Raji (cell line): ENCODE measurements around the gene ASRGL1.

Experiments
- POLR2A ChIP-seq: IDR thresholded peaks from 2 replicates; pipeline ENCODE4 v1.6.1; 2011; ENCODE audit warnings: low read depth, low read length, control low read depth; ENCODE audit not compliant: insufficient read depth

The ASRGL1 gene

DNA sequence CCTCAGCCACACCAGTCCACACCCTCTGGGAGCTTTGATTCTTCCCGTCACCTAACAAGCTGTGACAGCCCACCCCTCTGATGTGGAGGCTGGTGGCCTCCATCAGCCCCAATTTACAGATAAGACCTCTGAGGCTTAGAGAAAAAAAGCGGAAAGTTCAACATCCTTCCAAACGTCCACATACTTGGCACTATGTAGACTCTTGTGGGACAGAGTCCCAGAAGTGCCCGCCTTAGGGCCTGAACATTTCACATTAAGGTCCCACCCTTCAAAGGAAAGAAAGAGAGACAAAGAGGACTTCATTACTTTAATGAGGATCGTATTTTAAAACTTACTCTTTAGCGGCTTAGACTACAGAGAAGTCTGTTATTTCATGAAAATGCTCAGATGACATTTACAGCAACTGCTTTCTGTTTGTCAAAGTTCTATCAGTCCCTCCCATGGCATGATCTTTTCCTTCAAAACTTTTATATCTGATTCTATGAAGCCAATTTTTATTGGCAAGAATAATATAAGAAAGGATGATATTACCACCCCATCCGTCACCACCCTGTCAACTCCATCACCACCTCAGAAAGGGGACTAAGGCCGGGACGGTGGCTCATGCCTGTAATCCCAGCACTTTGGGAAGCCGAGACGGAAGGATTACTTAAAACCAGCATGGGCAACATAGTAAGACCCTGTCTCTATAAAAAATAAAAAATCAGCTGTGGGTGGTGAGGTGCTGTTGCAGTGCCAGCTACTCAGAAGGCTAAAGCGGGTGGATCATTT, 65.9 kb downstream of the ASRGL1 start:
- no peak for TF ChIP-seq POLR2A

DNA sequence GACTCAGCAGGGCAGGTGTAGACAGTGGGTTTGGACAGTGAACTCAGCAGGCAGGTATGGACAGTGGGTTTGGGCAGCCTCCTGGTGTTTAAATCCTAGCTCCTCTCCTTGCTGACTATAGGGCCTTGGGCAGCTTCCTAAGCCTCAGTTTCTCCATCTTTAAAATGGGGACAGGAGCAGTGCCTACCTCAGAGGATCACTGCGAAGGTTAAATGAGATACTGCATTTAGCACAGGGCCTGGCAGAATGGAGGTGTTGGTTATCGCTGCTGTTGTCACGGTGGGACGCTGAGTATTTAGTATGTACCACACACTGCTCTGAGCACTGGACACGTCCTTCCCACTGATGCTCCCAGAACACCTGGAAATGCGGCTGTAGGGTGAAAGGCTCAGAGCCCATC, 67.2 kb downstream of the ASRGL1 start:
- TF ChIP-seq POLR2A: no peak

DNA sequence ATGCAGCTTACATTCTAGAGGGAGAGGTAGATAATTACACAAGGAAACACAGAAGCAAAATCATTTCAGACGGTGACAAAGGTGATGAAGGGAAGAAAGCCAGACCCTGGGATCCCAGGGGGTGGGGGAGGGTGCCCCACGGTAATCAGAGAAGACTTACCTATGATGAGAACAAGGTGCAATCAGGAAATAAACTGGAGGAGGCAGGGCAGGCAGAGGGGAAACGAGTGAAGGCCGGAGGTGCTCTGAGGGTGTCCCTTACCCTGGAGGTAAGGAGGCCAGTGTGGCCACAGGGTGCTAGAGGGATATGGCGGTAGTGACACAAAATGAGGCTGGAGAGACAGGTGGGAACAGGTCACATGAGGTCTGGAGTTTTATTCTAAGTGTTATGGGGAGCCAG, 67.7 kb downstream of the ASRGL1 start:
- TF ChIP-seq POLR2A: no peak

DNA sequence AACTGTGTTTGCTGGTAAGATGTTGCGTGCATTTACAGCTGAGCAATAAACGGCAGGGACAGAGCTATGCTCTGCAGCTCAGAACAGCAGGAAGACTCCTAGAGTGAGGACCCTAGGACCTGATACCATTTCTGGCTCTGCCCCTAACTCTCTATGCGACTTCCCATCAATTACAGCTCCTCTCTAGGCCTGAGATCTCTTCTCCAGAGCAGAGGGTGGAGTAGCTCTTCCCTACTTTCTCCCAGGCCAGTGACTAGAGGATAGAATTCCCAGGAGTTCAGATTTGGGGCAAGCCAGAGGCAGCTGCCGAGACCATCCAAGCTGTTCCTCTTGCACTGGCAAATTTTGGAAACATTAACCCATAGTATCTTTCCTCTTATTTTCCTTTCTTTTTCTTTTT, 68.8 kb downstream of the ASRGL1 start:
- no peak for TF ChIP-seq POLR2A

DNA sequence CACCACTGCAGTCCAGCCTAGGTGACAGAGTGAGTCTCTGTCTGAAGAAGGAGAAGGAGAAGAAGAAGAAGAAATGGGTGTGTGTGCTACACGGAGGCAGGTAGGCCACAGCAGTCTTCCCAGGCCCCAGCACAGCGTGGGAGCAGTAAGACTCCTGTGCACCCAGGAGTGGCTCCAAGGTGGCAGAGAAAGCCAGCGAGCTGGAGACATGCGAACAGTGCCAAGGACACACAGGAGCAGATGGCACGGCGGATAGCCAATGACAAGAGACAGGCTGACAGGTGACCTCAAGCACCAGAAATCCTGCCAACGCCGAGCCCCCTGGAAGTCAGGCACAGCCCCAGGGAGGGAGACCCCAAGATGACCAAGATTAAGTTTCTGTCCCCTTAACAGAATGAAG, 72.6 kb downstream of the ASRGL1 start:
- no peak for TF ChIP-seq POLR2A

DNA sequence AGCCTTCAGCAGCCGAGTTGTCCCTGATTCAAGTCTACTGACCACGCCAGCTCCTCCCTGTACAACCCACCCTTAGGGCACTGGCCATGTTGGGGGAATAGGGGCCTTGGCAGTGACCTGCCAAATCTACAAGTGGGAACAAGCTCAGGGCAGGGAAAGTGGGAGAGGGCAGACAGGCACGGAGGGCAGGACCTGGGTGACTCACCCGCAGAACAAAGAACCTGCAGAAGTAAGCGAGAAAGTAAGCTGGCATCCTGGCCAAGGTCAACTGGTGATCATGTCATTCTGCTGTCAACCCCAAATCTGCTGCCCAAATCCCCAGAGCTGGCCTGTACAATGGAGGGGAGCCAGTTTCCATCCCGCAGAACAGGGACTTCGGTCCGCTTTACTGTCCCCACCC, 73.7 kb downstream of the ASRGL1 start:
- TF ChIP-seq POLR2A: no peak

DNA sequence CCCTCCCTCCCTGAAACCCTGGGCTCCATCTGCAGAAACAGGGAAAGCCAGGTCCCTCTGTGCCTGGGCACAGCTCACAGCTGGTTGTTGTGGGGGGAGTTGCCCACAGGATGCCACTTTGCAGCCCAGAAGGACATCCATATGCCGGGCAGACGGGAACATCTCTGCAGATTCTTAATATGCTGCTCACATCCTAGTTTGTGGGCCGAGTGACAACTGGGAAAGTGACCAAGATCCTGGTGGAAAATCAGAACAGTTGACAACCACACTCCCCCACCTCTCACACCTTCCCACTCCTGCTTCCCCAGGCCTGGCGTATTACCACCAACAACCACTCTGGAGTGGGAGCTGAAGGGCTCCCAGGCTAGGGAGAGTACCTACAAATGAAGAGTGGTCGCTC, 74.3 kb downstream of the ASRGL1 start:
- no peak for TF ChIP-seq POLR2A

DNA sequence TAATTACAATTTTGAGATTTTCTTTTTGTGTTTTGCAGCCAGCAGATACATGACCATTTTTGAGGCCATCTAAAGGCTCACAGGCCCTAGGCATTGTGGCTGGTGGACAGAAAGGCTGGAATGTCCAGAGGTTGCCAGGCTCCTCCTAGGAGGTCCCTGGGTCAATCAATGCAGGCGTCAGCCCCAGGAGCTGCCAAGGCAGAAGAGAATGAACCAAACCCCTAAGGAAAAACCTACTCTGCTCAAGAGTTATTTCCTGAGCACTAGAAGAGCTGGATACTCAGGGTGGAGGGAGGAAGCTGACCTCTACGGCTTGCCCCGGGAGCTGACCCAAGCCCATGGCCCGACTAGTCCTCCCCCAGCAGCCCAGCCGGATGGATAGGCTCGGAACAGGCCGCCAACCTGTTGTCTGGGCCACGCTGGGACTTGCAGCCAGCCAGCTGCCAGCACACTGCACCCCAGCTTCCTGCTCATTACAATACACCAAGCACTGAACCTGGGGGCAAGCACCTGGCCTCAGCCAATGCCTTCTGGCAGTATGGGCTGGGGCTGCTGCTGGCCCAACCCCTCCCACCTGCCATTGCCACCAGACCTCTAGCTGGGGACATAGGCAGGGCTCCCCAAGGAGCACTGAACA, 75.9 kb downstream of the ASRGL1 start:
- no peak for TF ChIP-seq POLR2A

DNA sequence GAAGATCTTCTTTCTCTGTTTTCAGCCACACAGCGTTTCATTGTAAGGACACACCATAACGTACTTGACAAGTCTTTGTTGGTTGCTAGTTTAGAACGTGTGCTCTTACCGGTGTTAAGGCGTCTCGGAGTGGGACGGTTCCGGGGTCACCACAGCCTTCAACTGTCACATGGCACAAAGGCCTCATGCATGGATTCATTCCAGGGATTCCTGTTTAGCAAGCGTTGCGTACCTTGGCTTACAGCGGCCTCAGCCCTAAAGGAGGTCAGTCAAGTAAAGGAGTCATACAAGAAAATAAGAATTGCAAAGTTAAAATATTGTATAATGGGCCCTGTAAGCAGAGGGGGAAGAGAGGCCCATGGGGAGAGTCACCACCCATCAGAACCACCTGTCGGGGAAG, 79.3 kb downstream of the ASRGL1 start:
- no peak for TF ChIP-seq POLR2A

DNA sequence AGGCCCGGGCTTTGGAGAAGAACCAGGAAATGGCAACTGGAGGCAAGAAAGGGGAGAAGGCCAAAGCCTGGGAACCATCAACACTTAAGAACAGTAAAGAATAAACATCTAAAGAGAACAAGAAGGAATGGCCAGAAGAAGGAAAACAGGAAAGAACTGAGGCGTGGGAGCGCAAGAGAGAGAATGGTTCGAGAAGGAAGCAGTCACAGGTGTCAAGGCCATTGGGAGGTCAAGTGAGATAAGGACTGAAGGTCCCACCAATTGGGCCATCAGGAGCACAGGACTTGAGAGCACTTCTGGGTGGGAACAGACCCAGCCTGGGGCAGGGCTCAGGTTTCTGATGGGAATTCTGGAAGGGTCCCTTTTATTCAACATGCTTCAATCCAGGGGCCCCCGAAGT, 80.9 kb downstream of the ASRGL1 start:
- no peak for TF ChIP-seq POLR2A

DNA sequence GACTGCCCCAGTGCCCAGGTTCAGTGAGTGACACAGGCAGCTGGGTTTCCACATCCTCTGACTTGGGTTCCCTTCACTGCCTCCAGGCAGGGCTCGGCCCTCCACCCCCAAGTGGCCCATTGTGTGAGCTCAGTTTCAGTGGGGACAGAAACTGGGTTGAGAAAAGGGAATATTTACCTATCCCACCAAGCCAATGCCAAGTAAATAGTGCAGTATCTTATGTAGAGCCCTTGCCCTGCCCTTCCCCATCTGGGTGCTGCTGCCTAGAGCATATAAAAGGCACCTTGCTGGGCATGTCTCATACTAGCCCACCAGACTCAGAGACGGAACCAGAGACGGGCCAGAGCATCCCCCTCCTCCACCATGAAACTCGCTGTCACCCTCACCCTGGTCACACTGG, 81.5 kb downstream of the ASRGL1 start, which contains the start of gene SCGB1A1:
Gene SCGB1A1 (plus strand): TSS at position 301 of the 400 bp plus-strand sequence. CDS start 63 bp downstream, at position 364.
- no peak for TF ChIP-seq POLR2A

DNA sequence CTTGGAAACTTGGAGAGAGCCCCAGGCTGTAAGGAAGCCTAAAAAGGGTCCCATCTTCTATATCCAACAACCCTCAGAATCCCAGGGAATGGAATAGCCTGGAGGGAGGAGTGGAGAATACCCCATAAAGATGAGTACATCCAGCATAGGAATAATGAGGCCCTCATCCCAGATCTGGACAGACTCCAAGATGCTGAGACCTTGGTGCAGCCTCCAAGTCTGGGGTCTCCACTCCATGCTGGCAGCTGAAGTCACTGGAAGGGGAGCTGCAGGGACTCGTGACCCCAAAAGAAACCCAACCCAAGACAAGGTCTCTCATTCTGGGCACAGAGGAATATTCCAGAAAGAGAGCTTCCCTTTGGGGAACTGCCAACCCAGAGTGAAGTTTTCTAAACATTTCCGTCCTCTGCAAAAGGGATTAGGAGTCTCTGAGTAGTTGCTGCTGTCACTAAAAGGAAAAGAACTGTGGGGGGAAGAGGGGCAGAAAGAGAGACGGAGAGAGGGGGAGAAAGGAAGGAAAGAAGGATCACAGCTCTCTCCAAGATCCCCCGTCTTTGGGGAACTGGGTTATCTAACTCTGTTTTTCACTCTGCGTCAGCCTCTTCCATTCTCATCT, 82.2 kb downstream of the ASRGL1 start:
- TF ChIP-seq POLR2A: no peak

DNA sequence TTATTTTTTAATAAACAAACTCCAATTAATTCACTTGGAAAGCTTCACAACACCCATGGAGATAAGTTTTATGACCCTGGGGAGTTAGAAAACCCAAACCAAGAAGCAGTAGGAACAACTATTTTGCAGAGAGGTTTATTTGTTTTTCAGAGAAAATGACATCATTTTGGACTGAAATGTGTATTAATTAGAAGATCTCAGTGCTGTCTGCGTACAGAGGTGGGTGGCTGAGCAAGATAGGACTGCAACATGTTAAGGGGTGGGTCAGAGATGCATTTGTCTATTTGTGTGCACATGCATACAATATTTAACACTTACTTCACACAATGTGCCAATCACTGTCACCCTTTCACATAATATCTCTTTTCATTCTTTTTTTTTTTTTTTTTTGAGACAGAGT, 82.7 kb downstream of the ASRGL1 start:
- TF ChIP-seq POLR2A: no peak

DNA sequence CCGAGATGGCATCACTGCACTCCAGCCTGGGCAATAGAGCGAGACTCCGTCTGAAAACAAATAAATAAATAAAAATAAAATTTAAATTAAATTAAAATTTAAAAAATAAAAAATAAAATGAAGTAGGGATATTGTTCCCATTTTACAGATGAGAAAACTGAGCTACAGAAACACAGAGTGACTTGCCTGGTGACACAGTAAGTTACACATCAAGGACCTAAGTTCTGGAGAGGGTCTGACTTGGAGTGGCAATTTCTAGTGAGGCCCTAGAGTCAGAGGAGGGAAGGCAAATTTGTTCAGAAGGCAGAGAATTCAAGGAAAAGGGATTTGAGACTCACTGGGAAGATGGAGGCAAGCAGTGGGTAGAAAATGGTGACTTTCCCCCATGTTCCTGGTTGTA, 83.6 kb downstream of the ASRGL1 start:
- TF ChIP-seq POLR2A: no peak

DNA sequence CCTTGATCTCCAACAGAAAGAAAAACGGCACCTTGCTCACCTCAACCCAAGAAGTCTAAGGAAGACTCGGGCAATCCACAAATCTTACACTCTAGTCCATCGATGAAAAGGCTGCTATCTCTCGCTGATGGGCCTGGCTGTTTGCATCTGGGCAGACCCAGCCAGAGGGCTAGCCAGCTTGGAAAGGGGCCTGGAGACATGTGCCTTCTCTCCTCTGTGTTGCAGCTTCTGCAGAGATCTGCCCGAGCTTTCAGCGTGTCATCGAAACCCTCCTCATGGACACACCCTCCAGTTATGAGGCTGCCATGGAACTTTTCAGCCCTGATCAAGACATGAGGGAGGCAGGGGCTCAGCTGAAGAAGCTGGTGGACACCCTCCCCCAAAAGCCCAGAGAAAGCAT, 84.7 kb downstream of the ASRGL1 start:
- TF ChIP-seq POLR2A: no peak

DNA sequence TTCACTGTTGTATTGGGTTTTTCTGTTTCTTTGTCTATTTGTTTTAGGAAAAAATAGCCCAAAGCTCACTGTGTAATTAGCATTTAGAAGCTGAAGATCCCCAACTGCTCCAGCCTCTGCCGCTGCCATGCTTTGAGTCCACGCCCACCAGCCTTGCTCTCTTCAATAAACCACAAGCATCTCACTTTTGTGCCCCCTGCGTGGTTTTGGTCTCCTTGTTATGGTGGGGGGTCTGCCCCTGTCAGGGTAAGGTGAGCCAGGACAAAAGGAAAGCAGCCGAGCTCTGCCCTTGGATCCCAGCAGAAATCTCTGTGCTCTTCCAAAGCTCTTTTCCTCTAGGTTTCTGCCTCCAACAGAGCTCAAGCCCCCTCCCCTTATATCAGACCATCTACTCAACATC, 85.8 kb downstream of the ASRGL1 start:
- no peak for TF ChIP-seq POLR2A

DNA sequence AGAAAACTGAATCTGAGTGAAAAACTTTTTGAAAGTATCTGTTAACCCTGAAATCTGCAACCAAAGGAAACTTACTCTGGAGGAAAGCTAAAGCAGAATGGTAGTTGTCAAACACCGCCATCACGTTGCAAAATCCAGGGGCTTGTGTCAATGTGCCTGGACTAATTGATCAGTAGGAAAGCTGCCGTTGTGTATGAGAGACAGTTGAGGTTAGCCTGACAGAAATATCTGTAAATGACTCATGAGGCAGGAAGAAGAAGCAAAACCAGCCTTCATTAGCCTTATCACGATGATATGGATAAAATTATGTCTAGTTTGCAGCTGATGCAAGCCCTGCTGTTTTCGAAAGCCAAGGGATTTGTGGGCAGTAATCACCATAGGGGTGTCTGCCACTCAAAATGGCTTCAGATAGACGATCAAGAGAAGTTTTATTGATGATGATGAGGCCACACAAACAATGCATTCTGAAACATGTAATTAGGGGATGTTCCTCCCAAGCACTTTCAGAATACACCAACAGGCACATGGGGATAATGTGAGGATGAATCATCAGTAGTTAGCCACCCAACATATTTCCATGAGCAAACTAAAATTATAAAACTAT, 90.5 kb downstream of the ASRGL1 start:
- no peak for TF ChIP-seq POLR2A
